ENCODE data around the gene POLA2.

POLA2 gene

GRCh38 chr11:65315866-65316226 lies 54.1 kb downstream of the POLA2 start:
- TF ChIP-seq SNAI2 (CRISPR knock-in tag; IDR thresholded peaks at IDR 0.05) (no peak), ZNF70 (CRISPR knock-in tag; IDR thresholded peaks at IDR 0.05) (no peak), GLIS3 (CRISPR knock-in tag; IDR thresholded peaks at IDR 0.05) (no peak), CSDC2 (CRISPR knock-in tag; IDR thresholded peaks at IDR 0.05) (no peak), TOX (CRISPR knock-in tag; IDR thresholded peaks at IDR 0.05; ENCODE audit: borderline replicate concordance) (no peak), ZNF8 (CRISPR knock-in tag; IDR thresholded peaks at IDR 0.05) (no peak), ZNF565 (CRISPR knock-in tag; conservative IDR thresholded peaks at IDR 0.05; ENCODE audit: low read depth) (no peak), ZFP30 (CRISPR knock-in tag; IDR thresholded peaks at IDR 0.05) (no peak), POU6F1 (CRISPR knock-in tag; IDR thresholded peaks at IDR 0.05; ENCODE audit: borderline replicate concordance, low read depth) (no peak), ZFP3 (CRISPR knock-in tag; IDR thresholded peaks at IDR 0.05) (no peak), TCF4 (CRISPR knock-in tag; IDR thresholded peaks at IDR 0.05; ENCODE audit: borderline replicate concordance) (no peak)
- TF ChIP-seq, protein P1, sequence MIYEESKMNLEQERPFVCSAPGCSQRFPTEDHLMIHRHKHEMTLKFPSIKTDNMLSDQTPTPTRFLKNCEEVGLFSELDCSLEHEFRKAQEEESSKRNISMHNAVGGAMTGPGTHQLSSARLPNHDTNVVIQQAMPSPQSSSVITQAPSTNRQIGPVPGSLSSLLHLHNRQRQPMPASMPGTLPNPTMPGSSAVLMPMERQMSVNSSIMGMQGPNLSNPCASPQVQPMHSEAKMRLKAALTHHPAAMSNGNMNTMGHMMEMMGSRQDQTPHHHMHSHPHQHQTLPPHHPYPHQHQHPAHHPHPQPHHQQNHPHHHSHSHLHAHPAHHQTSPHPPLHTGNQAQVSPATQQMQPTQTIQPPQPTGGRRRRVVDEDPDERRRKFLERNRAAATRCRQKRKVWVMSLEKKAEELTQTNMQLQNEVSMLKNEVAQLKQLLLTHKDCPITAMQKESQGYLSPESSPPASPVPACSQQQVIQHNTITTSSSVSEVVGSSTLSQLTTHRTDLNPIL (CRISPR knock-in tag; IDR thresholded peaks at IDR 0.05; ENCODE audit: low read depth): no peak
- TF ChIP-seq, protein P2, sequence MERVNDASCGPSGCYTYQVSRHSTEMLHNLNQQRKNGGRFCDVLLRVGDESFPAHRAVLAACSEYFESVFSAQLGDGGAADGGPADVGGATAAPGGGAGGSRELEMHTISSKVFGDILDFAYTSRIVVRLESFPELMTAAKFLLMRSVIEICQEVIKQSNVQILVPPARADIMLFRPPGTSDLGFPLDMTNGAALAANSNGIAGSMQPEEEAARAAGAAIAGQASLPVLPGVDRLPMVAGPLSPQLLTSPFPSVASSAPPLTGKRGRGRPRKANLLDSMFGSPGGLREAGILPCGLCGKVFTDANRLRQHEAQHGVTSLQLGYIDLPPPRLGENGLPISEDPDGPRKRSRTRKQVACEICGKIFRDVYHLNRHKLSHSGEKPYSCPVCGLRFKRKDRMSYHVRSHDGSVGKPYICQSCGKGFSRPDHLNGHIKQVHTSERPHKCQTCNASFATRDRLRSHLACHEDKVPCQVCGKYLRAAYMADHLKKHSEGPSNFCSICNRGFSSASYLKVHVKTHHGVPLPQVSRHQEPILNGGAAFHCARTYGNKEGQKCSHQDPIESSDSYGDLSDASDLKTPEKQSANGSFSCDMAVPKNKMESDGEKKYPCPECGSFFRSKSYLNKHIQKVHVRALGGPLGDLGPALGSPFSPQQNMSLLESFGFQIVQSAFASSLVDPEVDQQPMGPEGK (CRISPR knock-in tag; IDR thresholded peaks at IDR 0.05; ENCODE audit: borderline replicate concordance): no peak
- no peak for ATAC-seq

- TF ChIP-seq TOX (CRISPR knock-in tag; IDR thresholded peaks at IDR 0.05; ENCODE audit: borderline replicate concordance) (no peak), PPARA (CRISPR knock-in tag; IDR thresholded peaks at IDR 0.05; ENCODE audit: borderline replicate concordance) (no peak), ZC3H10 (CRISPR knock-in tag; IDR thresholded peaks at IDR 0.05) (no peak), ESRRG (CRISPR knock-in tag; IDR thresholded peaks at IDR 0.05) (no peak), ISL1 (CRISPR knock-in tag; IDR thresholded peaks at IDR 0.05) (no peak), SNAI2 (CRISPR knock-in tag; IDR thresholded peaks at IDR 0.05) (no peak), TCF4 (CRISPR knock-in tag; IDR thresholded peaks at IDR 0.05; ENCODE audit: borderline replicate concordance) (no peak), POU6F1 (CRISPR knock-in tag; IDR thresholded peaks at IDR 0.05; ENCODE audit: borderline replicate concordance, low read depth) (no peak), GLIS3 (CRISPR knock-in tag; IDR thresholded peaks at IDR 0.05) (no peak), ARNTL (CRISPR knock-in tag; IDR thresholded peaks at IDR 0.05; ENCODE audit: borderline replicate concordance, low read depth) (no peak), ZNF8 (CRISPR knock-in tag; IDR thresholded peaks at IDR 0.05) (no peak), RARB (CRISPR knock-in tag; IDR thresholded peaks at IDR 0.05) (no peak)
- TF ChIP-seq, protein P1 (CRISPR knock-in tag; IDR thresholded peaks at IDR 0.05; ENCODE audit: low read depth): no peak
- TF ChIP-seq, protein P3, sequence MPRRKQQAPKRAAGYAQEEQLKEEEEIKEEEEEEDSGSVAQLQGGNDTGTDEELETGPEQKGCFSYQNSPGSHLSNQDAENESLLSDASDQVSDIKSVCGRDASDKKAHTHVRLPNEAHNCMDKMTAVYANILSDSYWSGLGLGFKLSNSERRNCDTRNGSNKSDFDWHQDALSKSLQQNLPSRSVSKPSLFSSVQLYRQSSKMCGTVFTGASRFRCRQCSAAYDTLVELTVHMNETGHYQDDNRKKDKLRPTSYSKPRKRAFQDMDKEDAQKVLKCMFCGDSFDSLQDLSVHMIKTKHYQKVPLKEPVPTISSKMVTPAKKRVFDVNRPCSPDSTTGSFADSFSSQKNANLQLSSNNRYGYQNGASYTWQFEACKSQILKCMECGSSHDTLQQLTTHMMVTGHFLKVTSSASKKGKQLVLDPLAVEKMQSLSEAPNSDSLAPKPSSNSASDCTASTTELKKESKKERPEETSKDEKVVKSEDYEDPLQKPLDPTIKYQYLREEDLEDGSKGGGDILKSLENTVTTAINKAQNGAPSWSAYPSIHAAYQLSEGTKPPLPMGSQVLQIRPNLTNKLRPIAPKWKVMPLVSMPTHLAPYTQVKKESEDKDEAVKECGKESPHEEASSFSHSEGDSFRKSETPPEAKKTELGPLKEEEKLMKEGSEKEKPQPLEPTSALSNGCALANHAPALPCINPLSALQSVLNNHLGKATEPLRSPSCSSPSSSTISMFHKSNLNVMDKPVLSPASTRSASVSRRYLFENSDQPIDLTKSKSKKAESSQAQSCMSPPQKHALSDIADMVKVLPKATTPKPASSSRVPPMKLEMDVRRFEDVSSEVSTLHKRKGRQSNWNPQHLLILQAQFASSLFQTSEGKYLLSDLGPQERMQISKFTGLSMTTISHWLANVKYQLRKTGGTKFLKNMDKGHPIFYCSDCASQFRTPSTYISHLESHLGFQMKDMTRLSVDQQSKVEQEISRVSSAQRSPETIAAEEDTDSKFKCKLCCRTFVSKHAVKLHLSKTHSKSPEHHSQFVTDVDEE (CRISPR knock-in tag; IDR thresholded peaks at IDR 0.05): no peak
- TF ChIP-seq, protein P4, sequence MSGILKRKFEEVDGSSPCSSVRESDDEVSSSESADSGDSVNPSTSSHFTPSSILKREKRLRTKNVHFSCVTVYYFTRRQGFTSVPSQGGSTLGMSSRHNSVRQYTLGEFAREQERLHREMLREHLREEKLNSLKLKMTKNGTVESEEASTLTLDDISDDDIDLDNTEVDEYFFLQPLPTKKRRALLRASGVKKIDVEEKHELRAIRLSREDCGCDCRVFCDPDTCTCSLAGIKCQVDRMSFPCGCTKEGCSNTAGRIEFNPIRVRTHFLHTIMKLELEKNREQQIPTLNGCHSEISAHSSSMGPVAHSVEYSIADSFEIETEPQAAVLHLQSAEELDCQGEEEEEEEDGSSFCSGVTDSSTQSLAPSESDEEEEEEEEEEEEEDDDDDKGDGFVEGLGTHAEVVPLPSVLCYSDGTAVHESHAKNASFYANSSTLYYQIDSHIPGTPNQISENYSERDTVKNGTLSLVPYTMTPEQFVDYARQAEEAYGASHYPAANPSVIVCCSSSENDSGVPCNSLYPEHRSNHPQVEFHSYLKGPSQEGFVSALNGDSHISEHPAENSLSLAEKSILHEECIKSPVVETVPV (CRISPR knock-in tag; IDR thresholded peaks at IDR 0.05): no peak
Observed at GRCh38 chr11:65316227-65317024, 54.7 kb downstream of the POLA2 start.

More at GRCh38 chr11:65316227-65317024, 54.7 kb downstream of the POLA2 start:
- no peak for ATAC-seq

Data from SK-N-SH treated with all-trans-retinoic acid at 6 μM for 48 hours (cell line).